Measurements from ENCODE around the gene FGD4. TPM values are rescaled to one million over a fixed set of nuclear protein-coding genes. Genes with fewer than 3 reads are reported as not detected.

The FGD4 gene
- total and polyA plus RNA-seq, 5 donors from 2014 or later = 0.02 to 0.67 TPM; not detected in 3

- Histone ChIP-seq H3K36me3 (ENCODE audit: control insufficient read depth, insufficient read depth, low read length) (no peaks in the 10 kb centered on the region), H3K4me1 (ENCODE audit: control insufficient read depth, insufficient read depth, low read length, poor library complexity, severe bottlenecking) (no peaks in the 10 kb centered on the region), H3K9me3 (ENCODE audit: control insufficient read depth in 2 of 2, low read length in 2 of 2) (no peaks in the 10 kb centered on the region), H3K4me3 (ENCODE audit: low read depth, low read length) (no peak overlapping the region), H3K27ac (ENCODE audit: insufficient read depth, low read length, poor library complexity, severe bottlenecking) (no peak overlapping the region), H3K27me3 (ENCODE audit: control insufficient read depth, insufficient read depth, low read length) (no peaks in the 10 kb centered on the region)
- H3K4me3 Mint-ChIP-seq = no peak overlapping the region
- H3K27ac Mint-ChIP-seq = no peak overlapping the region
- ATAC-seq (ENCODE audit: low read depth in 2 of 2) (no peak), DNase-seq (no peak)
- H3K27me3 Mint-ChIP-seq = peaks cover 6% of the 10 kb centered on the region
- peaks cover 0 to 4% (median 2%) of the 10 kb centered on the region in 4 donors for H3K4me1 Mint-ChIP-seq
- no peaks in the 10 kb centered on the region for H3K9me3 Mint-ChIP-seq
- H3K36me3 Mint-ChIP-seq = no peaks in the 10 kb centered on the region
Measured at GRCh38 chr12:32448586-32448985, 49.2 kb downstream of the FGD4 start.

GRCh38 chr12:32450363-32450762, 51.0 kb downstream of the FGD4 start:
- Histone ChIP-seq H3K4me1 (ENCODE audit: control insufficient read depth, insufficient read depth, low read length, poor library complexity, severe bottlenecking) (no peaks in the 10 kb centered on the region), H3K27ac (ENCODE audit: insufficient read depth, low read length, poor library complexity, severe bottlenecking) (no peak overlapping the region), H3K9me3 (ENCODE audit: control insufficient read depth in 2 of 2, low read length in 2 of 2) (no peaks in the 10 kb centered on the region), H3K36me3 (ENCODE audit: control insufficient read depth, insufficient read depth, low read length) (no peaks in the 10 kb centered on the region), H3K27me3 (ENCODE audit: control insufficient read depth, insufficient read depth, low read length) (no peaks in the 10 kb centered on the region), H3K4me3 (ENCODE audit: low read depth, low read length) (no peak overlapping the region)
- peaks cover 0 to 4% (median 2%) of the 10 kb centered on the region in 4 donors for H3K4me1 Mint-ChIP-seq
- H3K9me3 Mint-ChIP-seq = no peaks in the 10 kb centered on the region
- DNase-seq (no peak), ATAC-seq (ENCODE audit: low read depth in 2 of 2) (no peak)
- peaks cover 11% of the 10 kb centered on the region for H3K27me3 Mint-ChIP-seq
- H3K4me3 Mint-ChIP-seq = no peak overlapping the region
- no peaks in the 10 kb centered on the region for H3K36me3 Mint-ChIP-seq
- H3K27ac Mint-ChIP-seq = no peak overlapping the region

GRCh38 chr12:32450768-32451167, 51.4 kb downstream of the FGD4 start:
- H3K27ac ChIP-seq (ENCODE audit: insufficient read depth, low read length, poor library complexity, severe bottlenecking) = no peak overlapping the region
- Mint-ChIP-seq H3K36me3 (no peaks in the 10 kb centered on the region), H3K4me3 (no peak overlapping the region), H3K4me1 (peaks cover 0 to 4% (median 2%) of the 10 kb centered on the region in 4 donors), H3K27me3 (peaks cover 13% of the 10 kb centered on the region), H3K27ac (no peak overlapping the region), H3K9me3 (no peaks in the 10 kb centered on the region)
- ATAC-seq (ENCODE audit: low read depth in 2 of 2) (no peak), DNase-seq (peak in 1 of 3 donors; percentile 6)
- no peaks in the 10 kb centered on the region for H3K36me3 ChIP-seq (ENCODE audit: control insufficient read depth, insufficient read depth, low read length)
- no peaks in the 10 kb centered on the region for H3K27me3 ChIP-seq (ENCODE audit: control insufficient read depth, insufficient read depth, low read length)
- no peaks in the 10 kb centered on the region for H3K4me1 ChIP-seq (ENCODE audit: control insufficient read depth, insufficient read depth, low read length, poor library complexity, severe bottlenecking)
- H3K9me3 ChIP-seq (ENCODE audit: control insufficient read depth in 2 of 2, low read length in 2 of 2) = no peaks in the 10 kb centered on the region
- H3K4me3 ChIP-seq (ENCODE audit: low read depth, low read length) = no peak overlapping the region

- no peak for ATAC-seq (ENCODE audit: low read depth in 2 of 2)
- Mint-ChIP-seq H3K4me1 (peaks cover 0 to 4% (median 2%) of the 10 kb centered on the region in 4 donors), H3K4me3 (no peak overlapping the region), H3K27me3 (peaks cover 18% of the 10 kb centered on the region), H3K36me3 (no peaks in the 10 kb centered on the region), H3K9me3 (no peaks in the 10 kb centered on the region), H3K27ac (no peak overlapping the region)
- H3K36me3 ChIP-seq (ENCODE audit: control insufficient read depth, insufficient read depth, low read length) = no peaks in the 10 kb centered on the region
- no peaks in the 10 kb centered on the region for H3K9me3 ChIP-seq (ENCODE audit: control insufficient read depth in 2 of 2, low read length in 2 of 2)
- H3K4me3 ChIP-seq (ENCODE audit: low read depth, low read length) = no peak overlapping the region
- no peaks in the 10 kb centered on the region for H3K4me1 ChIP-seq (ENCODE audit: control insufficient read depth, insufficient read depth, low read length, poor library complexity, severe bottlenecking)
- H3K27me3 ChIP-seq (ENCODE audit: control insufficient read depth, insufficient read depth, low read length) = no peaks in the 10 kb centered on the region
- no peak overlapping the region for H3K27ac ChIP-seq (ENCODE audit: insufficient read depth, low read length, poor library complexity, severe bottlenecking)
- DNase-seq = no peak
Measured at GRCh38 chr12:32451816-32452215, 52.5 kb downstream of the FGD4 start.

- Mint-ChIP-seq H3K27ac (no peak overlapping the region), H3K4me3 (no peak overlapping the region), H3K9me3 (no peaks in the 10 kb centered on the region), H3K4me1 (peaks cover 0 to 2% (median 0%) of the 10 kb centered on the region in 4 donors), H3K27me3 (peaks cover 19% of the 10 kb centered on the region), H3K36me3 (no peaks in the 10 kb centered on the region)
- Histone ChIP-seq H3K36me3 (ENCODE audit: control insufficient read depth, insufficient read depth, low read length) (no peaks in the 10 kb centered on the region), H3K27me3 (ENCODE audit: control insufficient read depth, insufficient read depth, low read length) (no peaks in the 10 kb centered on the region), H3K9me3 (ENCODE audit: control insufficient read depth in 2 of 2, low read length in 2 of 2) (no peaks in the 10 kb centered on the region), H3K4me3 (ENCODE audit: low read depth, low read length) (no peak overlapping the region), H3K4me1 (ENCODE audit: control insufficient read depth, insufficient read depth, low read length, poor library complexity, severe bottlenecking) (no peaks in the 10 kb centered on the region), H3K27ac (ENCODE audit: insufficient read depth, low read length, poor library complexity, severe bottlenecking) (no peak overlapping the region)
- no peak for ATAC-seq (ENCODE audit: low read depth in 2 of 2)
- DNase-seq = no peak
Measured at GRCh38 chr12:32454075-32454474, 54.7 kb downstream of the FGD4 start.

DNA sequence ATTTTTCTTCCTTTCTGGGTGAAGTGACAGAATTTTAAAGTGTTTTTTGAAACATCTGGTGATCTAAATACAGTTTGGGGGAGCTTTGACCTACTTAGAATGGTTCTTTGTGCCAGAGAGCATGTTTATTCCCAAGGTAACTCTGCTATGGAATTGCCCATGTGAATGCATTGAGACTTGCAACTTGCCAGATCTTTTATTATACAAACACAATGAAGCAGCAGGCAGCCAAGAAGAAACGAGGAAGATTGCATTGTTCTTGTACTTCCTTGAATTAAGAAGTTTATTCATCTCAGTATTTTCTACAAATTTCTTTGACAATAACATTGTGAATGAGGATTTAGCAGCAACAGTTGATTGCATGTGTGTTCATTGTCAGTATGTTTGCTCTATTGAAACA, 55.5 kb downstream of the FGD4 start:
- H3K4me3 Mint-ChIP-seq = no peak overlapping the region
- no peaks in the 10 kb centered on the region for H3K9me3 Mint-ChIP-seq
- H3K4me1 Mint-ChIP-seq = no peaks in the 10 kb centered on the region
- DNase-seq = no peak
- no peaks in the 10 kb centered on the region for H3K36me3 Mint-ChIP-seq
- no peaks in the 10 kb centered on the region for H3K36me3 ChIP-seq (ENCODE audit: control insufficient read depth, insufficient read depth, low read length)
- H3K9me3 ChIP-seq (ENCODE audit: control insufficient read depth in 2 of 2, low read length in 2 of 2) = no peaks in the 10 kb centered on the region
- no peak overlapping the region for H3K4me3 ChIP-seq (ENCODE audit: low read depth, low read length)
- ATAC-seq (ENCODE audit: low read depth in 2 of 2) = no peak
- no peaks in the 10 kb centered on the region for H3K27me3 ChIP-seq (ENCODE audit: control insufficient read depth, insufficient read depth, low read length)
- peaks cover 19% of the 10 kb centered on the region for H3K27me3 Mint-ChIP-seq
- no peaks in the 10 kb centered on the region for H3K4me1 ChIP-seq (ENCODE audit: control insufficient read depth, insufficient read depth, low read length, poor library complexity, severe bottlenecking)
- H3K27ac Mint-ChIP-seq = no peak overlapping the region
- no peak overlapping the region for H3K27ac ChIP-seq (ENCODE audit: insufficient read depth, low read length, poor library complexity, severe bottlenecking)

- no peaks in the 10 kb centered on the region for H3K9me3 ChIP-seq (ENCODE audit: control insufficient read depth in 2 of 2, low read length in 2 of 2)
- ATAC-seq (ENCODE audit: low read depth in 2 of 2) (no peak), DNase-seq (peak in 2 of 3 donors; percentile 4 to 69)
- no peak overlapping the region for H3K27ac ChIP-seq (ENCODE audit: insufficient read depth, low read length, poor library complexity, severe bottlenecking)
- no peaks in the 10 kb centered on the region for H3K4me1 ChIP-seq (ENCODE audit: control insufficient read depth, insufficient read depth, low read length, poor library complexity, severe bottlenecking)
- H3K27ac Mint-ChIP-seq = no peak overlapping the region
- peaks cover 18% of the 10 kb centered on the region for H3K27me3 Mint-ChIP-seq
- no peaks in the 10 kb centered on the region for H3K36me3 Mint-ChIP-seq
- H3K4me1 Mint-ChIP-seq = no peaks in the 10 kb centered on the region
- no peak overlapping the region for H3K4me3 Mint-ChIP-seq
- H3K4me3 ChIP-seq (ENCODE audit: low read depth, low read length) = peak overlapping the region; percentile 21
- no peaks in the 10 kb centered on the region for H3K36me3 ChIP-seq (ENCODE audit: control insufficient read depth, insufficient read depth, low read length)
- H3K27me3 ChIP-seq (ENCODE audit: control insufficient read depth, insufficient read depth, low read length) = no peaks in the 10 kb centered on the region
- H3K9me3 Mint-ChIP-seq = no peaks in the 10 kb centered on the region
Measured at GRCh38 chr12:32455607-32456071, 56.3 kb downstream of the FGD4 start.

DNA sequence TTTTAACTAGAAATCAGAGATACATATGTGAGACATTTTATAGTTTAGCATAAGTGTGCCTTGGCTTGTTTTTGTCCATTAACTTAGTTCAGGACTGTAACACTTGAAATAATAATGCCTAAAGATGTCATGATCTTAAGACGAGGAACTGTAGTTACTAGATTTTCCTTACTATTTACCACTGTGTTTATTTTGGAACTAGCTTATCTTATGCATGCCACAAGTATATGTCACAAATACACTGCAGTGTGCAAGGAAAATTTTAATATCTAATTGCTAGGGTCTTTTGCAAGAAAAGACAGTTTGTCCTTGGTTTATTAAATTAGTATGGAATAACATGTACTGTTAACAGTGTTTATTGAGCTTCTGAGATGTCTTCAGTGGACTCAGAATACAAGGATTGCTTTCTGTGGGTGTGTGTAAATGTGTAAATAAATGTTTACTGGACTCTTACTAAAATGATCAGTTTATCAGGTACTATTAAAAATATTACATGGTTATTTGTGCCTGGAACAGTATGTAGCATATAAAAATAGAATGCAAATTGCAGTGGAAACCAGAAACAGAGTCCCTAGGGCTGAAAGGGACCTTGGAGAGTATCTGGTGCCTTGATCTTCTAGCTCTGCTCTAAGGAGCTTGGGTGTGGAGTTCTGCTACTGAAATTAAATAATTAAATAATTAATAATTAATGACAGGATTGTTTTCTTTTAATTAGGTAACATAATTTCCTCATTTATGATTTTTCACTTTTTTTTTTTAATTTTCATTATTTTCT, 58.1 kb downstream of the FGD4 start:
- Histone ChIP-seq H3K27me3 (ENCODE audit: control insufficient read depth, insufficient read depth, low read length) (no peaks in the 10 kb centered on the region), H3K9me3 (ENCODE audit: control insufficient read depth in 2 of 2, low read length in 2 of 2) (no peaks in the 10 kb centered on the region), H3K4me3 (ENCODE audit: low read depth, low read length) (no peak overlapping the region), H3K27ac (ENCODE audit: insufficient read depth, low read length, poor library complexity, severe bottlenecking) (no peak overlapping the region), H3K36me3 (ENCODE audit: control insufficient read depth, insufficient read depth, low read length) (no peaks in the 10 kb centered on the region), H3K4me1 (ENCODE audit: control insufficient read depth, insufficient read depth, low read length, poor library complexity, severe bottlenecking) (no peaks in the 10 kb centered on the region)
- ATAC-seq (ENCODE audit: low read depth in 2 of 2) (no peak), DNase-seq (no peak)
- H3K4me1 Mint-ChIP-seq = no peaks in the 10 kb centered on the region
- no peaks in the 10 kb centered on the region for H3K9me3 Mint-ChIP-seq
- H3K36me3 Mint-ChIP-seq = no peaks in the 10 kb centered on the region
- no peak overlapping the region for H3K27ac Mint-ChIP-seq
- peaks cover 19% of the 10 kb centered on the region for H3K27me3 Mint-ChIP-seq
- no peak overlapping the region for H3K4me3 Mint-ChIP-seq
